ENCODE measurements around the gene MRC2.
"Not testable (repeated sequence)": the region's sequence is repeated elsewhere in the genome, so short reads cannot be mapped to it uniquely, and the experiment has no call there.

Gene MRC2

DNA sequence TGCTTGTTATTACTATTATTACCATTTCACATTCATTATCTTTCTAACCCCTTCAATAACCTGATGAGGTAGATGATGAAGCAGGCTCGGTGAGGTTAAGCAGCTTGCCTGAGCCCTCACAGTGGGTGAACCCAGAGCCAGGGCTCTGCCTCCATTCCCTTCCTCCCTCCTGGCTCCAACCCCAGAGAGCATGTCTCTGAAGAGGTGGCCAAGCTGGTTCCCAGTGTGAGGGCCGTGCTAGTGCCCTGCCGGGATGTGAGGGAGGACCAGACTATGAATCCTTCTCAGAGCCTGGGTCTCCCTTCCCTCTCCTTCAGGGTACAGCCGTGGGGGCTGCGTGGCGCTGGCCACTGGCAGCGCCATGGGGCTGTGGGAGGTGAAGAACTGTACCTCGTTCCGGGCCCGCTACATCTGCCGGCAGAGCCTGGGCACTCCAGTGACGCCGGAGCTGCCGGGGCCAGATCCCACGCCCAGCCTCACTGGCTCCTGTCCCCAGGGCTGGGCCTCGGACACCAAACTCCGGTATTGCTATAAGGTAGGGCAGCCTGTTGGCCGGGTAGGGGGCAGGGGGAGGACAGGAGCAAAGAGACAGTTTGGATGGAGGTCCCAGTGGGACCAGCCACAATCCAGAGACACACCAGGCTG lies 49.6 kb downstream of the MRC2 start:
- no peak for FAIRE-seq
- DNase-seq (ENCODE audit: low spot score): no peak

DNA sequence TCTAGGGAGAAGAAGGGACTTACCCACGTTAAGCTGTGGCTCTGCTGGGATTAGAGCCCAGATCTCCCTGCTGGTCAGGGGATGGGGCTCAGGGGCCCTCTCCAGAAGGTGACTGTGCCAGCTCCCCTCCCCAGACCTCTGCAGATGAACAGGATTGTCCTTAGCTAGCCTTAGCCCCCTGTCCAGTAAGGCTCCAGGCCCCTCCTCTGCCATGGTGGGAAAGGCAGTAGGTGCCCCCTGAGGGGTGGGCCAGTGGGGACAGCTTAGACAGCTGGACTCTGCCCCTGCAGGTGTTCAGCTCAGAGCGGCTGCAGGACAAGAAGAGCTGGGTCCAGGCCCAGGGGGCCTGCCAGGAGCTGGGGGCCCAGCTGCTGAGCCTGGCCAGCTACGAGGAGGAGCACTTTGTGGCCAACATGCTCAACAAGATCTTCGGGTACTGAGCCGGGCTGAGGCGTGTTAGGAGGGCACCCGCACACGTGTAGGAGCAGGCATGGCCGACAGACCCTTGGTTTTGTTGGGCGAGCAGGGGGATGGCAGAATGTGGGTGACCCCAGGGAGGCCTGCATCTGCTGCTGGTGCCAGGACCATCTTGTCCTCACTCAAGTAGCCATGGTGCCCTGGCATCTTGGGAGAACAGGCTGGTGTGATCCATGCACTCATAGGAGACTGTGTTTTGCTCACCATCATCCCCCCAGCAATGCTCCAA lies 50.9 kb downstream of the MRC2 start:
- DNase-seq (ENCODE audit: low spot score): no peak
- FAIRE-seq: no peak

DNA sequence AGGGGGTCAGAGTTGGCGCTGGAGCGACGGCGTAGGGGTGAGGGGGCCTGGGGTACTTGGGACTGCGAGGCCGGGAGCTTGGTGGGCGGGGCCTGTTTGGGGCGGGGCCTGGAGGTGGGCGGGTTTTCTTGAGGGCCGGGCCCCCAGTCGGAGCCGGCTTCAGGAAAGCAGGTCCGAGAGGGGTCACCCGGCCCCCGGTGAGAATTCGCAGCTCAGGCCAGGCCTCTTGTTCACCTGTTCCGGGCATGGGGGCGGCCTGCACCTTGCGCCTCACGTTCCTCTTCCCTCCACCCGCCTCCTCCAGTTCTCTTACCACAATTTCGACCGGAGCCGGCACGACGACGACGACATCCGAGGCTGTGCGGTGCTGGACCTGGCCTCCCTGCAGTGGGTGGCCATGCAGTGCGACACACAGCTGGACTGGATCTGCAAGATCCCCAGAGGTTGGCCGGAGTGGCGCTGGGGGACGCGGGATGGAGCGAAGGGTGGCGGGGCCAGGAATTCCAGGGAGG lies 52.5 kb downstream of the MRC2 start:
- FAIRE-seq: no peak
- no peak for DNase-seq (ENCODE audit: low spot score)

DNA sequence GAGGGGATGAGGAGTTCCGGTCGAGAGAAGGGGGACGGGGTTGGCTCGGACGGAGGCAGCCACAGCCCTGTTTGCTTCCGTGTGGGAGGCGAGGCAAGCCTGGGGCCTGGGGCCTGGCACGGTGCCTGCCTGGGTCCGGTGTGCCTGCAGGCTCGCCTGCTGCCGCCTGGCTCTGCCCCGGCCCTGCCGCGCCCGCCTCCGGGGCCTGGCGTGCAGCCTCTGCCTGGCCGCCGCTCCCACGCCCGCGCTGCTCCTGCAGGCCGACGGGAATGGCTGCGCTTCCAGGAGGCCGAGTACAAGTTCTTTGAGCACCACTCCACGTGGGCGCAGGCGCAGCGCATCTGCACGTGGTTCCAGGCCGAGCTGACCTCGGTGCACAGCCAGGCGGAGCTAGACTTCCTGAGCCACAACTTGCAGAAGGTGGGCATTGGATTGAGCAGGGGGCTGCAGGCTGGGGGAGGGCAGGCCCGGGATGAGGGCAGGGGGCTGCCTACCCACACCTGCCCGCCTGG lies 53.1 kb downstream of the MRC2 start:
- FAIRE-seq: no peak

GRCh38 chr17:62681061-62681938 lies 53.8 kb downstream of the MRC2 start:
- DNase-seq (ENCODE audit: low spot score) (no peak), FAIRE-seq (no peak)

More for the DNA sequence above, 53.1 kb downstream of the MRC2 start:
- no peak for DNase-seq (ENCODE audit: low spot score)

DNA sequence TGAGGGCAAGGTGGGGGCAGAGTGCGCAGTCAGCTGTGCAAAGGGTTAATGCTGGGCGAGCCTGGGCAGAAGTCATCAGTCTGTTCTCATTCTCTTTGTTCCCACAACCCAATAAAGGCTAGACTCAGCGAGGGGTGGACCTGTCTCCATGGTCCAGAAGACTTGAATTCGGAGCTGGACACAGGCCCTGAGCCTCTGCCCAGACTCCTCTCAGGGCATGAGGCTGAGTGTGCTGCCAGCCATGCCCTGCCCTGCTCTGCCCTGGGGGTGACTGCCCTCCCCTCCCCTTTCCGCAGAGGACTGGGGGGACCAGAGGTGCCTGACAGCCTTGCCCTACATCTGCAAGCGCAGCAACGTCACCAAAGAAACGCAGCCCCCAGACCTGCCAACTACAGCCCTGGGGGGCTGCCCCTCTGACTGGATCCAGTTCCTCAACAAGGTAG lies 54.5 kb downstream of the MRC2 start:
- FAIRE-seq (no peak), DNase-seq (ENCODE audit: low spot score) (no peak)

- DNase-seq (ENCODE audit: low spot score): no peak
- FAIRE-seq: no peak
Measured at GRCh38 chr17:62684179-62684578, 56.7 kb downstream of the MRC2 start.

DNA sequence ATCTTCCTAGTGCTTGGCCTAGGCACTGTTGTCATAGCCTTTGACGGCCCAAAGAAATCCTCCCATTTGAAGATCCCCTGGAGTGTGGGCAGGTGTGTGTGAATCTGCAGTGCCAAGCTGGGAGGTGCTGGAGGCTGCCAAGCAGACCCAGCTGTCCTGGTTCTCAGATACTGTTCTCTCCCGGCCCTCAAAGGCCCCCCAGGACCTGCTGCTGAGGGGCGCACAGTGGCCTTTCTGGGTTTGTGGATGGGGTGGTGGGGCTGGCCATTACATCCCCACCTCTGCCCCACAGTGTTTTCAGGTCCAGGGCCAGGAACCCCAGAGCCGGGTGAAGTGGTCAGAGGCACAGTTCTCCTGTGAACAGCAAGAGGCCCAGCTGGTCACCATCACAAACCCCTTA lies 60.5 kb downstream of the MRC2 start:
- DNase-seq (ENCODE audit: low spot score) (no peak), FAIRE-seq (no peak)

DNA sequence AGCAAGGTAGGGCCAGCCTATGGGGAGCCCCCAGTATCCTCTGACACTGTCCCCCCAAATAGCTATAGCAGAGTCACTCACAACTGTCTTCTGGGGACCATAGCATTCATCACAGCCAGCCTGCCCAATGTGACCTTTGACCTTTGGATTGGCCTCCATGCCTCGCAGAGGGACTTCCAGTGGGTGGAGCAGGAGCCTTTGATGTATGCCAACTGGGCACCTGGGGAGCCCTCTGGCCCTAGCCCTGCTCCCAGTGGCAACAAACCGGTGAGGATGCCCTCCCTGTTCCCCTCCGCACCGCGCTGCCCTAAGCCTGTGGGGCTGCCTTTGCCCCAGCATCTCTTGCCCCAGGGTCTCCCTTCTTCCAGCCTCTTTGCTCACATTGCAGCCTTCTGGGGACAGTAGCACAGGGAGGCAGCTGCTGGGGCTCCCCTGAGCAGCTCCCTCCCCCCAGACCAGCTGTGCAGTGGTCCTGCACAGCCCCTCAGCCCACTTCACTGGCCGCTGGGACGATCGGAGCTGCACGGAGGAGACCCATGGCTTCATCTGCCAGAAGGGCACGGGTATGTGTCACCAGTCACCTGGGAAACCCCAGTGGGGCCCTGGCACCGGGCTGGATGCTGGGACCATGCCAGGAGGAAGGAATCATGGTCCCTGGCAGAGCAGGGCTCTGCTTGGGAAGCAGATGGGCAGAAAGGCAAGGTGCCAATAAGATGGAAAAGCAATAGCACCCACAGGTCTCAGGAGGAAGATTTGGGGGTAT lies 61.1 kb downstream of the MRC2 start:
- no peak for FAIRE-seq
- DNase-seq (ENCODE audit: low spot score): no peak

GRCh38 chr17:62689441-62690167 lies 62.1 kb downstream of the MRC2 start:
- DNase-seq (ENCODE audit: low spot score) (no peak), FAIRE-seq (no peak)

DNA sequence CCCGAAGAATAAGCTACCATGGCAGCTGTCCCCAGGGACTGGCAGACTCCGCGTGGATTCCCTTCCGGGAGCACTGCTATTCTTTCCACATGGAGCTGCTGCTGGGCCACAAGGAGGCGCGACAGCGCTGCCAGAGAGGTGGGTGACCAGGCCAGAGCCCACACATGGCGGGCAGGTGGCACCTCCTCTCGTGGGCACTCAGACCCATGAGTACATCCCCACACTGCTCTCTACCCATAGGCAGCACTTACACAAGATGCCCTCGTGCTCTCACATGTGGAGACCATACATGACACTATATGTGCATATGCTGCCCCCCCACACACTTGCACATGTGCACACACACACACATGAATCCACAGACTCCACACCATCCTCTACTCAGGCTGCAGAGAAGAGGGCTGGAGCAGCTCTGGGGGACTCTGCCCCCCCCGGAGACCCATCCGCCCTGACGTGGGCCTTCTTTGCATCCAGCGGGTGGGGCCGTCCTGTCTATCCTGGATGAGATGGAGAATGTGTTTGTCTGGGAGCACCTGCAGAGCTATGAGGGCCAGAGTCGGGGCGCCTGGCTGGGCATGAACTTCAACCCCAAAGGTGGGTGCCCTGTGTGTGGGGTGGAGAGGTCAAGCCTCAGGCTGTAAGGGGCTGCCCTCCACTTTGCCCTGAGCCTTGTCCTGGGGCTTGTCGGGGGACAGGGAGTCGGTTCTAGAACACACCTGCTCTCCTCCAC lies 62.9 kb downstream of the MRC2 start:
- DNase-seq (ENCODE audit: low spot score) (no peak), FAIRE-seq (no peak)

DNA sequence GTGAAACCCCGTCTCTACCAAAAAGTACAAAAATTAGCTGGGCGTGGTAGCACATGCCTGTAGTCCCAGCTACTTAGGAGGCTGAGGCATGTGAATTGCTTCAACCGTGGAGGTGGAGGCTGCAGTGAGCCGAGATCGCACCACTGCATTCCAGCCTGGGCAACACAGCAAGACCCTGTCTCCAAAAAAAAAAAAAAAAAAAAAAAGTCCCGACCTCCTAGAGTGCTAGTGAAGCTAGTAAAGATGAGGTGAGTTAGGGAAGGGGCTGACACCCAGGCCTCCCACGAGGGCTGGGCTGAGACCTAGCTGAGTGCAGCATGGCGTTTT lies 64.1 kb downstream of the MRC2 start:
- not testable (repeated sequence) for DNase-seq (ENCODE audit: low spot score); FAIRE-seq

GRCh38 chr17:62692159-62692651 lies 64.7 kb downstream of the MRC2 start:
- FAIRE-seq: no peak
- DNase-seq (ENCODE audit: low spot score): no peak

- no peak for DNase-seq (ENCODE audit: low spot score)
- no peak for FAIRE-seq
Measured at GRCh38 chr17:62692721-62693431, 65.4 kb downstream of the MRC2 start.

- FAIRE-seq: no peak
Measured at GRCh38 chr17:62693616-62694409, 66.3 kb downstream of the MRC2 start.

DNA sequence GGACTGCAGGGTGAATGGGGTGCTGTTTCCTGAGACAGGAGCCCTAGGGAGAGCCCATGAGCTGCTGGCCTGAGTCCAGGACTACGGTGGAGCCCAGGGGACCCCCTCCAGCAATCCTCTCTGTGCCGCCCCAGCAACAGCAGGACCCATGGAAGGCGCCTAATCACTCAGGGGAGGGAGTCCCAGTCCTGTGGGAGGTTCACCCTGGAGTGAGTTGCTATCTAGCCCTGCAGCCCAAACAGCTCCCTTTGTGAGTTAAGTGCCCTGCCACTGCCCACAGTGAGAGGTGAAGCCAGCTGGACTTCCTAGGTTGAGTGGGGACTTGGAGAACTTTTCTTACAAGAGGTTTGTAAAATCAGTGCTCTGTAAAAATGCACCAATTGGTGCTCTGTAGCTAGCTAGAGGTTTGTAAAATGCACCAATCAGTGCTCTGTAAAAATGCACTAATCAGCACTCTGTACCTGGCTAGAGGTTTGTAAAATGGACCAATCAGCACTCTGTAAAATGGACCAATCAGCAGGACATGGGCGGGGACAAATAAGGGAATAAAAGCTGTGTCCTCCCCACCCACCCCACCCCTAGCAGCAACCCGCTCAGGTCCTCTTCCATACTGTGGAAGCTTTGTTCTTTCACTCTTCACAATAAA lies 67.7 kb downstream of the MRC2 start:
- FAIRE-seq: not testable (repeated sequence)

More at GRCh38 chr17:62693616-62694409, 66.3 kb downstream of the MRC2 start:
- no peak for DNase-seq (ENCODE audit: low spot score)

DNA sequence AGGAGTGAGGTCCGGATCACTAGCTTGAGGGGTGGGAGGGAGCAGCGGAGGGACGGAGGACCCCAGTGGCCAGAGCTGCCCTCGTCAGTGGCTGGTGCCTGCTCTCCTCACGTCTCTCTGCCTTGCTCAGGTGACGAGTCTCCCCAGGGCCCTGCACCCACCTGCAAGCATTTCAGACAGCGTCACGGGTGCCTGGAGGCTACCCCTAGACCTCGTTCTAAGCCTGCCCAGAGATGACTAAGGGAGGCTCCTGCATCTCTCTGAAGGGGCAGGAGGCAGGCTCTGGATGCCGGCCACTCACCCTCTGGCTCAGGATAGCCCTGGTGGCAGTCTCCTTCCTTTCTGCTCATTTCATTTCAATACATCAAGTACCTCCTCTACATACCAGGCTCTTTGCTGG lies 68.8 kb downstream of the MRC2 start:
- no peak for FAIRE-seq
- no peak for DNase-seq (ENCODE audit: low spot score)

More for the DNA sequence above, 67.7 kb downstream of the MRC2 start:
- not testable (repeated sequence) for DNase-seq (ENCODE audit: low spot score)
